ENCODE measurements around the gene FRG2B. TPM values are rescaled to one million over a fixed set of nuclear protein-coding genes. Genes with fewer than 3 reads are reported as not detected.
"Not testable (repeated sequence)": the region's sequence is repeated elsewhere in the genome, so short reads cannot be mapped to it uniquely, and the experiment has no call there.

Gene FRG2B
- total and polyA plus RNA-seq, 4 donors: not detected

DNA sequence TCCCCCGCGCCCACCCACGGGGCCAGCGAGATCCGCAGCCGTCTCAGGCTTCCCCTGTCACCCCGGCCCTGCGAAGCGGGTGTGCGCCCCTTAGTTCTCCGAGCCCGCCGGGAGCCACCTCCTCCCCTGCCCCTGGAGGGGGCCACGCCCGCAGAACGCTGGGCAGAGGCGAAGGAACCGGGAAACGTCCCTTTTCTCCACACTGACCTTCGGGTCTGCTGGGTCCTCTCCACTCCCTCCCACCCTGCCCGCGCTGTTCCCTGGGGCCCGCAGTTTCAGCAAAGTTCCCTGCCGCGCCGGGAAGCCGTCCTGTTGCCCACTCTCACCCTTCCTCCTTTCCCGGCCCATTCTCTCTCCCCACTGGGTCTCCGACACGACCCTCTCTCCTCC is 11.2 kb upstream of the FRG2B start:
- H3K36me3 ChIP-seq (ENCODE audit: control insufficient read depth in 1 of 2, insufficient read depth in 2 of 2, low read length in 1 of 2); ATAC-seq (ENCODE audit: low FRiP score); H3K4me3 ChIP-seq (ENCODE audit: low read length in 2 of 2); DNase-seq; H3K27me3 ChIP-seq (ENCODE audit: control insufficient read depth in 1 of 2, insufficient read depth in 2 of 2, low read length in 1 of 2); intact Hi-C loops (cut with DNase I); H3K4me1 ChIP-seq (ENCODE audit: control insufficient read depth in 1 of 2, insufficient read depth in 2 of 2, low read length in 2 of 2); H3K9me3 ChIP-seq (ENCODE audit: control insufficient read depth, low read length); H3K27ac ChIP-seq (ENCODE audit: low read depth in 1 of 2, low read length in 2 of 2): not testable (repeated sequence)
- 8 to 18% methylated on average over 5 to 19 of the region's 30 CpGs for WGBS, 2 donors

DNA sequence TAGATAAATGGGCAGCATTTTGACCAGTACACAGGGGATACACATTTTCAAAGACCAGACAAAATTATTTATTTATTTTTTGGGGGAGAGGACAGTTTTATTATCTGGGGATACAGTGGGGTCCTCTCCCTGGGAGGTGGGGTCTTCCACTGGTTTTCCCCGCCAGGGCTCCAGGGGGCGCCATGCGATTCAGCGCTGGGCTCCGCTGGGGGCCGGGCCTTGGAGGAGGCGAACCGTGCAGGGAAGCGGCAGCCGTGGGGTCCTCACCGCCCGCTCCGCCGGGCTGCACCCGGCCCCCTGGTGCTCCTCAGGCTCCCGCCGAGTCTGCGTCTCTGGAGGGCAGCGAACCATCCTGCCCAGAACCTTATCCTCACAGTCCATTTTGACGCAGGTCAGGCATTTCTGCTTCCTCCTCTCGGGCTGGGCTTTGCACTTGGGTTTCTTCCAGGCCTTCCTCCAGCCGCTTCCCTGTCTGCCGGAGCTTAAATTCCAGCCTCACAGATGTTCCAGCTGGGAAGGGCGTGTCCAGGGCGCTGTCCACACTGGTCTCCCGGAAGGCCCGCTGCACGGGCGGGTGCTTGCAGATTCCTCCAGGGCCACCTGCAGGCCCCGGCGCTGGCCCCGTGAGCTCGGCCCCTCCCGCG is 10.7 kb upstream of the FRG2B start:
- H3K4me3 ChIP-seq (ENCODE audit: low read length in 2 of 2); DNase-seq; H3K9me3 ChIP-seq (ENCODE audit: control insufficient read depth, low read length); H3K4me1 ChIP-seq (ENCODE audit: control insufficient read depth in 1 of 2, insufficient read depth in 2 of 2, low read length in 2 of 2); H3K27ac ChIP-seq (ENCODE audit: low read depth in 1 of 2, low read length in 2 of 2); intact Hi-C loops (cut with DNase I); ATAC-seq (ENCODE audit: low FRiP score); H3K27me3 ChIP-seq (ENCODE audit: control insufficient read depth in 1 of 2, insufficient read depth in 2 of 2, low read length in 1 of 2); H3K36me3 ChIP-seq (ENCODE audit: control insufficient read depth in 1 of 2, insufficient read depth in 2 of 2, low read length in 1 of 2): not testable (repeated sequence)
- WGBS, 2 donors: 0 to 4% methylated on average over 4 to 6 of the region's 35 CpGs

DNA sequence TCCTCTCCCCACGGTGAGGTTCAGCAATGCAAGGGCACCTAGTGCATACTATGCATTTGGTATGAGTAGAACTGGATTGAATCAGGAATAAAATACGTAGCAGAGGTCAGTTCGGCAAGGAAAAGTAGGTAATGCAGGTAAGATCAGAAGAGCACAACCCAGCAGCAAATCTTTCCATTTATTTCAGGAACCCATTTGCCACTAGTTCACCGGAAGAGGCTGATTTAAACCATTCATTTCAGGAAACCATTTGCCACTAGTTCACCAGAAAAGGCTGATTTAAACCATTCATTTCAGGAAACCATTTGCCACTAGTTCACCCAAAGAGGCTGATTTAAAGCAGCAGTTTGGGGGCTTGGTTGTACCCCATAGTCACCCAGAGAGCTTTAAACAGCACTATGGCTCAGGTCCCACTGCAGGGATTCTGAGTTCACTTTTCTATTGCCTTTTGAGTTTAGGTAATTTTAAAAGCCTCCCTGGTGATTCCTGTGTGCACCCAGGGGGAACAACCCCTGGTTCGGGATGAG is 4.2 kb upstream of the FRG2B start:
- DNase-seq; intact Hi-C loops (cut with DNase I); H3K27ac ChIP-seq (ENCODE audit: low read depth in 1 of 2, low read length in 2 of 2); H3K9me3 ChIP-seq (ENCODE audit: control insufficient read depth, low read length); H3K4me1 ChIP-seq (ENCODE audit: control insufficient read depth in 1 of 2, insufficient read depth in 2 of 2, low read length in 2 of 2); H3K4me3 ChIP-seq (ENCODE audit: low read length in 2 of 2); ATAC-seq (ENCODE audit: low FRiP score); H3K27me3 ChIP-seq (ENCODE audit: control insufficient read depth in 1 of 2, insufficient read depth in 2 of 2, low read length in 1 of 2); H3K36me3 ChIP-seq (ENCODE audit: control insufficient read depth in 1 of 2, insufficient read depth in 2 of 2, low read length in 1 of 2): not testable (repeated sequence)
- WGBS, 2 donors: 71 to 95% methylated on average over 2 to 3 of the region's 5 CpGs

DNA sequence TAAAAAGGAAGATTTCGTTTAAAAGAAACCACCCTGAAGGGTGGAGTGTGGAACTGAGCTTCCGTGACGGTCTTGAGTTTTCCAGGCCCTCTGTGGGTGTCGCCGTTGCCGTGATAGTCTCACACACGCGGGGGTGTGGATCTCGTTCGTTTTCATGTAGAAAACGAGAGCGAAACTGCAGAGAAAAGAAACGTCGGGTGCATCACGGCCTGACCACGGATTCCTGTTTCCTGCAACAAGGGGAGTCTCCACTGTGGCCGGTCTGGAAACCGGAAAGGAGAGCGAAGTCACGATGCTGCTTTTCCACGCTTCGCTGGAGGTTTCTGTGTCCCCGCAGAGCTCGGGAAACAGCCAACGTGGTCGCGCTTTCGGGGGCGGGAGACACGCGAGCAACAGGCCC is 4.1 kb downstream of the FRG2B start:
- intact Hi-C loops (cut with DNase I); H3K9me3 ChIP-seq (ENCODE audit: control insufficient read depth, low read length); H3K27me3 ChIP-seq (ENCODE audit: control insufficient read depth in 1 of 2, insufficient read depth in 2 of 2, low read length in 1 of 2); DNase-seq; H3K4me1 ChIP-seq (ENCODE audit: control insufficient read depth in 1 of 2, insufficient read depth in 2 of 2, low read length in 2 of 2); H3K4me3 ChIP-seq (ENCODE audit: low read length in 2 of 2); ATAC-seq (ENCODE audit: low FRiP score); H3K27ac ChIP-seq (ENCODE audit: low read depth in 1 of 2, low read length in 2 of 2); H3K36me3 ChIP-seq (ENCODE audit: control insufficient read depth in 1 of 2, insufficient read depth in 2 of 2, low read length in 1 of 2): not testable (repeated sequence)
- 22 to 28% methylated on average over 19 to 26 of the region's 31 CpGs for WGBS, 2 donors

DNA sequence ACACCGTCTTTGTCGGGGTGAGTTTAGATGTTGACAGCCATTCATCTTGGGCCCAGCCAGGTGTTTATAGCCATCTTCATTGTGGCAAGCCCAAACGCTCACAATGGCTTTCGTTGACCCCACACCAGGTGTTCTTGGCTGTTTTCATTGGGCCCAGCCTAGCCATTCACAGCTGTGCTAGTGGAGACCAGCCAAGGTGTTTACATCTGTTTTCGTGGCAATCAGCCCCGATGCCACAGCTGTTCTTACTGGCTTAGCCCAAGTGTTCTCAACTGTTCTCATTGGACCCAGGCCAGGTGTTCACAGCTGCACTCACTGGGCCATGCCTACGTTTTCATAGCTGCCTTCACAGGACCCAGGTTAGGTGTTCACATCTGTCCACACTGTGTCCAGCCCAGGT is 7.7 kb downstream of the FRG2B start:
- no peak overlapping the region for H3K27ac ChIP-seq (ENCODE audit: low read depth in 1 of 2, low read length in 2 of 2)
- H3K4me1 ChIP-seq (ENCODE audit: control insufficient read depth in 1 of 2, insufficient read depth in 2 of 2, low read length in 2 of 2): no peaks in the 10 kb centered on the region
- WGBS, 2 donors: 68 to 72% methylated on average over 7 of the region's 7 CpGs
- no peaks in the 10 kb centered on the region for H3K27me3 ChIP-seq (ENCODE audit: control insufficient read depth in 1 of 2, insufficient read depth in 2 of 2, low read length in 1 of 2)
- H3K36me3 ChIP-seq (ENCODE audit: control insufficient read depth in 1 of 2, insufficient read depth in 2 of 2, low read length in 1 of 2): no peaks in the 10 kb centered on the region
- H3K9me3 ChIP-seq (ENCODE audit: control insufficient read depth, low read length): no peaks in the 10 kb centered on the region
- no peak overlapping the region for H3K4me3 ChIP-seq (ENCODE audit: low read length in 2 of 2)
- intact Hi-C loops (cut with DNase I): no loop called here
- DNase-seq (no peak), ATAC-seq (ENCODE audit: low FRiP score) (no peak)

DNA sequence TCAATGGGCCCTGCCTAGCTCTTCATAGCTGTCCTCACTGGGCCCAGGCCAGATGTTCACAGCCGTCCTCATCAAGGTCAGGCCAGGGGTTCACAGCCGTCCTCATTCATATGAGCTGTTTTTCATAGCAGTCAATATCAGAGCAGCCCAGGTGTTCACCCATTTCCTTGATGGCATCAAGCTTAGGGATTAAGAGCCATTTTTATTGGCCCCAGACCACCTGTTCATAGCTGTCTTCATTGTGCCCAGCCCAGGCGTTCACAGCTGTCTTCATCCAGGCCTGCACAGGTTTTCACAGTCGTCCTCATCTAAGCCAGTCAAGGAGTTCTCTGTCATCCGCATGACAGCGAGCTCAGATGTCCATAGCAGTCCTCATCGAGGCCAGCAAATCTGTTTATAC is 9.4 kb downstream of the FRG2B start:
- Histone ChIP-seq H3K27me3 (ENCODE audit: control insufficient read depth in 1 of 2, insufficient read depth in 2 of 2, low read length in 1 of 2) (no peaks in the 10 kb centered on the region), H3K36me3 (ENCODE audit: control insufficient read depth in 1 of 2, insufficient read depth in 2 of 2, low read length in 1 of 2) (no peaks in the 10 kb centered on the region), H3K27ac (ENCODE audit: low read depth in 1 of 2, low read length in 2 of 2) (no peak overlapping the region), H3K4me3 (ENCODE audit: low read length in 2 of 2) (no peak overlapping the region), H3K9me3 (ENCODE audit: control insufficient read depth, low read length) (peaks cover 2% of the 10 kb centered on the region), H3K4me1 (ENCODE audit: control insufficient read depth in 1 of 2, insufficient read depth in 2 of 2, low read length in 2 of 2) (no peaks in the 10 kb centered on the region)
- WGBS, 2 donors: 89 to 96% methylated on average over 7 of the region's 7 CpGs
- ATAC-seq (ENCODE audit: low FRiP score): no peak
- no peak for DNase-seq
- intact Hi-C loops (cut with DNase I): no loop called here

DNA sequence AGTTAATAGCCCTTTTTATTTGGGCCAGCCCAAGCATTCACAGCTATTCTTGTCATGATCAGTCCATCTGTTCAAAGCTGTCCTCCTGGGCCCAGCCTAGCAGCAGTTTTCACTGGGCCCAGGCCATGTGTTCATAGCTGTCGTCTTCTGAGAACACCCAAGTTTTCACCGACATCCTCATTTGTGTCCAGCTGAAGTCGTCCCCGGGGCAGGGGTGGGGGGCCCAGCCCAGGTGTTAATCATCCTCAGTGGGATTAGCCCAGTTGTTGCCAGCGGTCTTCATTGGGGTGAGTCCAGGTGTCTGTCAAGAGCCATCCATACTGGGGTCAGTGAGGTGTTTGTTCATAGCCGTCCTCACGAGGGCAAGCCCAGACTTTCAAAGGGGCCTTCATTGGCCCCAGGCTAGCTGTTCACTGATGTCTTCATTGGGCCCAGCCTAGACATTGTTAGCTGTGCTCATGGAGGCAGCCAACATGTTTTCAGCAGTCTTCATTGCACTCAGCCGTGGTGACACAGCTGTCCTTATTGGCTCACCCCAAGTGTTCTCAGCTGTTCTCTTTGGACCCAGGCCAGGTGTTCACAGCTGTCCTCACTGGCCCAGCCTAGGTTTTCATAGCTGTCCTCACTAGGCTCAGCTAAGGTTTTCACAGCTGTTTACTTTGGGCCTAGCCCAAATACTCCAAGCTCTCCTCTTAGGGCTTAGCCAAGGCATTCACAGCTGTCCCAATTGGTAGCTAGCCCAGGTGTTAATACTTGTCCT is 10.0 kb downstream of the FRG2B start:
- Histone ChIP-seq H3K9me3 (ENCODE audit: control insufficient read depth, low read length) (peaks cover 2% of the 10 kb centered on the region), H3K4me1 (ENCODE audit: control insufficient read depth in 1 of 2, insufficient read depth in 2 of 2, low read length in 2 of 2) (no peaks in the 10 kb centered on the region), H3K4me3 (ENCODE audit: low read length in 2 of 2) (no peak overlapping the region), H3K27me3 (ENCODE audit: control insufficient read depth in 1 of 2, insufficient read depth in 2 of 2, low read length in 1 of 2) (no peaks in the 10 kb centered on the region), H3K27ac (ENCODE audit: low read depth in 1 of 2, low read length in 2 of 2) (no peak overlapping the region), H3K36me3 (ENCODE audit: control insufficient read depth in 1 of 2, insufficient read depth in 2 of 2, low read length in 1 of 2) (no peaks in the 10 kb centered on the region)
- intact Hi-C loops (cut with DNase I): no loop called here
- WGBS, 2 donors: 71 to 75% methylated on average over 8 of the region's 8 CpGs
- ATAC-seq (ENCODE audit: low FRiP score): no peak
- no peak for DNase-seq

DNA sequence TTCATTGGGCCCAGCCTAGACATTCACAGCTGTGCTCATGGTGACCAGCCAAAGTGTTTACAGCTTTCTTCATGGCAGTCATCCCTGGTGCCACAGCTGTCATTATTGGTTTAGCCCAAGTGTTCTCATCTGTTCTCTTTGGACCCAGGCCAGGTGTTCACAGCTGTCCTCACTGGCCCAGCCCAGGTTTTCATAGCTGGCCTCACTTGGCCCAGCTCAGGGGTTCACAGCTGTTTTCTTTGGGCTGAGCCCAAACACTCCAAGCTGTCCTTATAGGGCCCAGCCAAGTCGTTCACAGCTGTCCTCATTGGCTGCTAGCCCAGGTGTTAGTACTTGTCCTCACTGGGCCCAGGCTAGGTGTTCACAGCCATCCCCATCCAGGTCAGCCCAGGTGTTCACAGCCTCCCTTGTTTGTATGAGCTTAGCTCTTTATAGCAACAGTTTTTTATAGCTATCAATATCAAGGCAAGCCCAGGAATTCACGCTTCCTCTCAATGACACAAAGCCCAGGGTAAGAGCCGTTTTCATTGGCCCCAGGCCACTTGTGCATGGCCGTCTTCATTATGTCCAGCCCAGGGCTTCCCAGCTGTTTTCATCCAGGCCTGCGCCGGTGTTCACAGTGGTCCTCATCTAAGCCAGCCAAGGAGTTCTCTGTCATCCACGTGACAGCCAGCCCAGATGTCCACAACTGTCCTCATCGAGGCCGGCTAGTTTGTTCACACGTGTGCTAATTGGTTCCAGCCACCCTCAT is 11.6 kb downstream of the FRG2B start:
- H3K4me3 ChIP-seq (ENCODE audit: low read length in 2 of 2): no peak overlapping the region
- DNase-seq: no peak
- H3K4me1 ChIP-seq (ENCODE audit: control insufficient read depth in 1 of 2, insufficient read depth in 2 of 2, low read length in 2 of 2): no peaks in the 10 kb centered on the region
- intact Hi-C loops (cut with DNase I): no loop called here
- H3K36me3 ChIP-seq (ENCODE audit: control insufficient read depth in 1 of 2, insufficient read depth in 2 of 2, low read length in 1 of 2): no peaks in the 10 kb centered on the region
- WGBS, 2 donors: 51 to 61% methylated on average over 10 of the region's 10 CpGs
- H3K27me3 ChIP-seq (ENCODE audit: control insufficient read depth in 1 of 2, insufficient read depth in 2 of 2, low read length in 1 of 2): no peaks in the 10 kb centered on the region
- ATAC-seq (ENCODE audit: low FRiP score): no peak
- H3K9me3 ChIP-seq (ENCODE audit: control insufficient read depth, low read length): peaks cover 2% of the 10 kb centered on the region
- H3K27ac ChIP-seq (ENCODE audit: low read depth in 1 of 2, low read length in 2 of 2): no peak overlapping the region

All from aorta (tissue), 5 donors.